Thyroid gland (tissue), 4 donors: ENCODE data around the gene MICOS13. TPM values are rescaled to one million over a fixed set of nuclear protein-coding genes. Genes with fewer than 3 reads are reported as not detected.

Experiments used
- DNase-seq, 2 donors: peaks; one replicate each; pipeline ENCODE4 v3.0.0-alpha.2; 2019
- H3K27ac ChIP-seq, 3 donors: fragments of 200-600 bp; sonication (generic); 1 replicate in 2 of 3; 2 replicates in 1 of 3; pipeline ENCODE4 v1.5.1; 2016 to 2019; ENCODE audit warnings: mild to moderate bottlenecking in 1 of 3, moderate library complexity in 1 of 3
- H3K27me3 ChIP-seq: fragments of 200-600 bp; sonication (generic); one replicate; pipeline ENCODE4 v1.5.1; 2019
- H3K36me3 ChIP-seq, 2 donors: fragments of 200-600 bp; sonication (generic); one replicate each; pipeline ENCODE4 v1.5.1; 2016 to 2019
- H3K4me1 ChIP-seq, 2 donors: fragments of 200-600 bp; sonication (generic); one replicate each; pipeline ENCODE4 v1.5.1; 2017 to 2019
- H3K4me3 ChIP-seq, 3 donors: fragments of 200-600 bp; sonication (generic); replicated peaks in 1 of 3; 1 replicate in 2 of 3; 2 replicates in 1 of 3; pipeline ENCODE4 v1.5.1; 2016; ENCODE audit warnings: mild to moderate bottlenecking in 1 of 3
- H3K9me3 ChIP-seq: fragments of 200-600 bp; sonication (generic); one replicate; pipeline ENCODE4 v1.5.1; 2017
- POLR2A ChIP-seq, 2 donors: fragments of 450-650 bp; IDR thresholded peaks; one replicate each; pipeline ENCODE4 v1.6.1; 2017; ENCODE audit warnings: antibody characterized with exemption in 2 of 2, mild to moderate bottlenecking in 2 of 2, moderate library complexity in 1 of 2
- WGBS, 2 donors: methylation state at CpG; one replicate each; pipeline ENCODE4 v1.1.5; 2017; 5-methylcytosine and 5-hydroxymethylcytosine counted together
- intact Hi-C: fragments of 100-400 bp; cut with DNase I; formaldehyde crosslinking; loops from one replicate; pipeline ENCODE4 v1.15.1; 2023
- total RNA-seq, 4 donors: library from RNA; depleted of rRNA; stranded (reverse); fragments of >200 nt; gene quantifications; one replicate each; pipeline ENCODE4 v1.2.3, GENCODE V29; 2016
- TF ChIP-seq, protein P1 (sequence below), 6 experiments: fragments of 200-600 bp in 3 of 6; fragments of 450-650 bp in 3 of 6; sonication (generic) in 3 of 6; IDR thresholded peaks; one replicate each; pipeline ENCODE4 v1.5.1; 2016 to 2019; ENCODE audit warnings: antibody characterized with exemption in 6 of 6, mild to moderate bottlenecking in 2 of 6, inconsistent platforms in 1 of 6, moderate library complexity in 1 of 6

Gene MICOS13
- total RNA-seq, 4 donors from 2014 or later = 20.1 to 68.3 (median 47.2) TPM

DNA sequence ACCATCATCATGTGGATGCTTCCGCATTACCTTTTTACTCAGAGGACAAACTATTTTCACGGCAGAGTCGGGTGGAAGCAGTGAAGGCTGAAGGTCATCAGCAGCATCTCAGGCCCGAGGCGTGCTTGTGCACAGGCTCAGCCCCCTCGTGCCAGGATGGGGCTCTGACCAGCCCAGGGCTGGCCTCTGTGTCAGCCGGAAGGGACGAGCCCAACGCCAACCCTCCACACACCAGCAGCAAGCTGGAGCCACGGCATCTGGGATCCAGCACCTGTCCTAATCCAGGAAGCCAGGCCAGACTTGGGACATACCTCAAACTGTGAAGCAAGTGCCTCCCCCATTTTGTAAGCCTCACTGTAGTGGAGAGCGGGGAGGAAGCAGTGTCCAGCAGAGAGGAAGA, 11.1 kb downstream of the MICOS13 start:
- no peaks in the 10 kb centered on the region for H3K27me3 ChIP-seq
- H3K4me1 ChIP-seq = no peaks in the 10 kb centered on the region
- peaks cover 56 to 61% of the 10 kb centered on the region in 2 donors for H3K36me3 ChIP-seq
- intact Hi-C loops = no loop called here
- TF ChIP-seq, protein P1, sequence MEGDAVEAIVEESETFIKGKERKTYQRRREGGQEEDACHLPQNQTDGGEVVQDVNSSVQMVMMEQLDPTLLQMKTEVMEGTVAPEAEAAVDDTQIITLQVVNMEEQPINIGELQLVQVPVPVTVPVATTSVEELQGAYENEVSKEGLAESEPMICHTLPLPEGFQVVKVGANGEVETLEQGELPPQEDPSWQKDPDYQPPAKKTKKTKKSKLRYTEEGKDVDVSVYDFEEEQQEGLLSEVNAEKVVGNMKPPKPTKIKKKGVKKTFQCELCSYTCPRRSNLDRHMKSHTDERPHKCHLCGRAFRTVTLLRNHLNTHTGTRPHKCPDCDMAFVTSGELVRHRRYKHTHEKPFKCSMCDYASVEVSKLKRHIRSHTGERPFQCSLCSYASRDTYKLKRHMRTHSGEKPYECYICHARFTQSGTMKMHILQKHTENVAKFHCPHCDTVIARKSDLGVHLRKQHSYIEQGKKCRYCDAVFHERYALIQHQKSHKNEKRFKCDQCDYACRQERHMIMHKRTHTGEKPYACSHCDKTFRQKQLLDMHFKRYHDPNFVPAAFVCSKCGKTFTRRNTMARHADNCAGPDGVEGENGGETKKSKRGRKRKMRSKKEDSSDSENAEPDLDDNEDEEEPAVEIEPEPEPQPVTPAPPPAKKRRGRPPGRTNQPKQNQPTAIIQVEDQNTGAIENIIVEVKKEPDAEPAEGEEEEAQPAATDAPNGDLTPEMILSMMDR (IDR thresholded peaks at IDR 0.05) = no peak
- TF ChIP-seq POLR2A (IDR thresholded peaks at IDR 0.05) = no peak
- H3K4me3 ChIP-seq = no peak overlapping the region
- no peak overlapping the region for H3K27ac ChIP-seq
- 87 to 89% methylated on average over 8 to 10 of the region's 11 CpGs for WGBS, 2 donors
- H3K9me3 ChIP-seq = no peaks in the 10 kb centered on the region
- no peak for DNase-seq

DNA sequence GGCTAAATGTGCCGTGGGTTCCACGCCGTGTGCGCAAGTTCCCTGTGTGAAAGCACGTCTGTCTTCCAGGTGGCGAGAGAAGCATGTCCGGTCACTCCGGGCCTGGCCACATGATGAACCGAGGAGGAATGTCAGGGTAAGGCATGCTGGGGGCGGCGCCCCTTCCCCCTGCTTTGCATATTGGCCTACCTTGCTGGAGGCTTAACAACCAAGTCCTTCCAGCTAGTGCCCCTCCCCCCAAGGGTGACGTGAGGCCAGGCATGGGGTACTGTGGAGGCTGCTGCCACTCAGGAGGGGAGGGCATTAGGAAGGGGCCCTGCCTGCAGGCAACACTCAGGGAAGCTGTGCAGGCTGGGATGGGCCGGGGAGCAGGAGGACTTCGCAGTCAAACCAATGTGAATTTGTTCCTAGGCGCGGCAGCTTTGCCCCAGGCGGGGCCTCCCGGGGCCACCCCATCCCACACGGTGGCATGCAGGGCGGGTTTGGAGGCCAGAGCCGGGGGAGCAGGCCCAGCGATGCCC, 12.5 kb downstream of the MICOS13 start:
- Histone ChIP-seq H3K4me3 (no peak overlapping the region), H3K27me3 (no peaks in the 10 kb centered on the region), H3K27ac (no peak overlapping the region), H3K9me3 (no peaks in the 10 kb centered on the region), H3K4me1 (no peaks in the 10 kb centered on the region), H3K36me3 (peaks cover 70 to 75% of the 10 kb centered on the region in 2 donors)
- DNase-seq = no peak
- intact Hi-C loops = no loop called here
- 87 to 90% methylated on average over 17 to 21 of the region's 22 CpGs for WGBS, 2 donors
- TF ChIP-seq POLR2A (IDR thresholded peaks at IDR 0.05) = no peak

DNA sequence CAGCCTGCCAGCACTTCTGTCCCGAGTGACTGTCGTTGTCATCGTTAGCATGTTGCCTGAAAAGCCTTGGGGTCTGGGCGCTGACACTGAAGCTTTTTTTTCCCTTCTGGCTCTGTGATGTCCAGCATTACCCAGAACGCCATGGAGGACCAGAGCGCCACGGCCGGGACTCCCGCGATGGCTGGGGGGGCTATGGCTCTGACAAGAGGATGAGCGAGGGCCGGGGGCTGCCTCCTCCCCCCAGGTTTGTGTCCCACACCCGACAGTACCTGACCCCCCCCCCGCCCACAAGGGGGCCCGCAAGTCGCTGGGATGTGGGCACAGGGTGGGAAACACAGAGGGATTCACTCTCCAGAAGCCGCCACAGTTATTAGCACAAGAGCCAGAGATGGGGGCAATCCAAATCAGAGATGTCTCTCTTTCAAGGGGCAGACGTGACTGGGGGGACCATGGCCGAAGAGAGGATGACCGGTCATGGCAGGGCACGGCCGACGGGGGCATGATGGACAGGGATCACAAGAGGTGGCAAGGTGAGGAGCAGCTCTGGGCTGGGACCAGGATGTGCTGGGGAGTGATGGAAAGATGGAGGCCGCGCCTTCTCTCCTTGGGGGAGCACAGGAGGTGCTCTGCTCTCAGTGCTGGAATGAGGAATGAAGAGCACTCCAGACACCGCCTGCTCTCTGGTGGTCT, 13.2 kb downstream of the MICOS13 start:
- Histone ChIP-seq H3K4me3 (no peak overlapping the region), H3K27me3 (no peaks in the 10 kb centered on the region), H3K36me3 (peaks cover 77 to 83% of the 10 kb centered on the region in 2 donors), H3K27ac (no peak overlapping the region), H3K9me3 (no peaks in the 10 kb centered on the region), H3K4me1 (no peaks in the 10 kb centered on the region)
- DNase-seq = no peak
- intact Hi-C loops = no loop called here
- no peak for TF ChIP-seq POLR2A (IDR thresholded peaks at IDR 0.05)
- TF ChIP-seq, protein P1 (IDR thresholded peaks at IDR 0.05) = no peak
- 92 to 93% methylated on average over 23 of the region's 26 CpGs for WGBS, 2 donors

DNA sequence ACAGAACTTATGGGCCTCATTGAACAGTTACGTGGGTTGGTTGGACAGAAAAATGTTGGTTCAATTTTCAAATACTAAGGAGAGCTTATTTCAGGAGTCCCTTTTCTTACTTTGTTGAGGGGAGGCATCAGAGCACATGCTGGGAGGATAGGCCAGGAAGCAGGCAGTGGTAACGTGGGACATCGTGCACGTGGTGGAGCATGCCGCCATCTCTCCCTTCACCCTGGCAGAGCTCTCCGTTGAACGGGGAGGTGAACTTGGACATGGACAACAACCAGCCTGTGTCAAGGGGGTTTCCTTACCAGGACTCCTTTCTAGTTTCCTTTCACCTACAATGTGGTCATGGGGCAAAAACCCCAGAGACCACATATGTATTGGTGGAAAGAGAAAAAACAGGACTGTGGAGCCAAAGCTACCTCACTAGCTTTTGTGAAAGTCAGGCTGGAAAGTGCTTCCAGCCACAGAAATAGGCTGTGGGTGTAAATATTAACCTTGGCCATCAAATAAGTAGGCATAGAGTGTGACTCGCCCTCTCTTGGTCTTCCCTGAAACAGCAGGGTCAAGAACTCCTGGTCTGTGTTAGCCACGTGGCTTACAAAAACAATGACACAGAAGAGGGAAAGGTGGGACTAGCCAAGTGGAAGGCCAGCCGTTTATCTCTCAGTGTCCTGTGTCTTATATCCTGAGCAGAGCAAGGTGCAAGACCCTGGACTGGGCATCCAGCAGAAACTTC, 14.4 kb downstream of the MICOS13 start:
- 73 to 82% methylated on average over 10 of the region's 10 CpGs for WGBS, 2 donors
- no peaks in the 10 kb centered on the region for H3K27me3 ChIP-seq
- no peak overlapping the region for H3K4me3 ChIP-seq
- H3K9me3 ChIP-seq = no peaks in the 10 kb centered on the region
- no peak for TF ChIP-seq POLR2A (IDR thresholded peaks at IDR 0.05)
- TF ChIP-seq, protein P1 (IDR thresholded peaks at IDR 0.05) = no peak
- no peaks in the 10 kb centered on the region for H3K4me1 ChIP-seq
- no peak overlapping the region for H3K27ac ChIP-seq
- DNase-seq = no peak
- intact Hi-C loops = no loop called here
- H3K36me3 ChIP-seq = peaks cover 88 to 90% of the 10 kb centered on the region in 2 donors

DNA sequence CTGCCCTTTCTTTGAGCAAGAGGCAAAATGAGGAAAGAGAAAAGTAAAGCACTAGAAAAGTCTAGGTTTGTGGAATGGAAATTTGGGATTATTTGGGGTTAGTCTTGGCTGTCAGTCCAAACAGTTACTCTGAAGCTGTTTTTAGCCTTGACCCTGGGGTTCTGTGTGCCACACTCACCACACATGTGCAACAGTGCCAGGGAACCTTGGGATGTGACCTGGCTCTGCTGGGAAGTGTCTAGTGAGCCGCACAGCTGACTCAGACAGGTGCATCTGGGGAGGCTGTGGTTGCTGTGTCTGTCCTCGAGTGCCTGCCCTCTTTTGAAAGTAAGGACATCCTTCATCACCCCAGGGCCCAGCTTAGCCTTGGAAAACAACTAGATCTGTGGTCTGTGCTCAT, 15.8 kb downstream of the MICOS13 start:
- no peaks in the 10 kb centered on the region for H3K9me3 ChIP-seq
- H3K27me3 ChIP-seq = no peaks in the 10 kb centered on the region
- DNase-seq = no peak
- H3K4me1 ChIP-seq = no peaks in the 10 kb centered on the region
- H3K4me3 ChIP-seq = no peak overlapping the region
- H3K36me3 ChIP-seq = peaks cover 93 to 97% of the 10 kb centered on the region in 2 donors
- 92 to 100% methylated on average over 2 of the region's 2 CpGs for WGBS, 2 donors
- H3K27ac ChIP-seq = no peak overlapping the region
- TF ChIP-seq, protein P1 (IDR thresholded peaks at IDR 0.05) = no peak
- TF ChIP-seq POLR2A (IDR thresholded peaks at IDR 0.05) = no peak
- intact Hi-C loops = no loop called here
